ENCODE data around the gene ANKRD9. TPM values are rescaled to one million over a fixed set of nuclear protein-coding genes. Genes with fewer than 3 reads are reported as not detected.

ANKRD9 gene
- total RNA-seq, 1 donor from 2014 or later: 31.4 TPM

- H3K4me3 Mint-ChIP-seq: no peak overlapping the region
- no peaks in the 10 kb centered on the region for H3K4me1 Mint-ChIP-seq (ENCODE audit: unreplicated experiment)
- no peak for DNase-seq (ENCODE audit: extremely low spot score, unreplicated experiment)
- H3K27ac Mint-ChIP-seq: no peak overlapping the region
- no peaks in the 10 kb centered on the region for H3K9me3 Mint-ChIP-seq
- TF ChIP-seq, protein P1, sequence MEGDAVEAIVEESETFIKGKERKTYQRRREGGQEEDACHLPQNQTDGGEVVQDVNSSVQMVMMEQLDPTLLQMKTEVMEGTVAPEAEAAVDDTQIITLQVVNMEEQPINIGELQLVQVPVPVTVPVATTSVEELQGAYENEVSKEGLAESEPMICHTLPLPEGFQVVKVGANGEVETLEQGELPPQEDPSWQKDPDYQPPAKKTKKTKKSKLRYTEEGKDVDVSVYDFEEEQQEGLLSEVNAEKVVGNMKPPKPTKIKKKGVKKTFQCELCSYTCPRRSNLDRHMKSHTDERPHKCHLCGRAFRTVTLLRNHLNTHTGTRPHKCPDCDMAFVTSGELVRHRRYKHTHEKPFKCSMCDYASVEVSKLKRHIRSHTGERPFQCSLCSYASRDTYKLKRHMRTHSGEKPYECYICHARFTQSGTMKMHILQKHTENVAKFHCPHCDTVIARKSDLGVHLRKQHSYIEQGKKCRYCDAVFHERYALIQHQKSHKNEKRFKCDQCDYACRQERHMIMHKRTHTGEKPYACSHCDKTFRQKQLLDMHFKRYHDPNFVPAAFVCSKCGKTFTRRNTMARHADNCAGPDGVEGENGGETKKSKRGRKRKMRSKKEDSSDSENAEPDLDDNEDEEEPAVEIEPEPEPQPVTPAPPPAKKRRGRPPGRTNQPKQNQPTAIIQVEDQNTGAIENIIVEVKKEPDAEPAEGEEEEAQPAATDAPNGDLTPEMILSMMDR (conservative IDR thresholded peaks at IDR 0.05): no peak
- H3K36me3 Mint-ChIP-seq: no peaks in the 10 kb centered on the region
- no peaks in the 10 kb centered on the region for H3K27me3 Mint-ChIP-seq
Measured at GRCh38 chr14:102498678-102499265, 10.8 kb downstream of the ANKRD9 start.

DNA sequence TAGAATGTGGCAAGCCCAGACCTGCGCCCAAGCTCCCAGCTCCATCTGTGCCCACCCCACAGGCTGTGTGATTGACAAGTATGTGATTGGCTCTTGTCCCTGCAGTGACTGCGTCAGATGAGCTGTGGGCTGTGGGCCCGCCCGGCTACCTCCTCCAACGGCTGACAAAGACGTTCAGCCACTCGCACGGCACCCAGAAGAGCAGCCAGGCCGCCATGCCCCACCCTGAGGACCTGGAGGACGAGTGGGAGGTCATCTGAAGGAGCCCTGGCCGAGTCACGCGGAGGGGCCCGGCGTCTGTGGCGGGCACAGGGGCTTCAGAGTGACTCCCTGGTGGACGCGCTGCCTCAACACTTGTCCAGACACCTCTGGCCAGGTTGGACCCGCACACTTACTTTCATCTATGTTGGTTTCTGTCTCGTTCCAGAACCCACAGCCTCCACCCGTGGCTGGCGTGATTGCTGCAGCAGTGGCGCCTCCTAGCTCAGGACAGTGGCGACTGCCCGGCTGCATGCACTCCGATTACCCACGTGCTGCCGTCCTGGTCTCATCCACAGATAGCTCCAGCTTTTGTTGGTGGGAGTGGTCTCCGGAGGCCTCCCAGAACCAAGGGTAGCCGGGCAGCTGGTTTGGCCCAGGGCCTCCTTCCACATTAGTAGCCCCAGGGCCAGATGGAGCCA is 11.4 kb downstream of the ANKRD9 start:
- TF ChIP-seq, protein P1 (conservative IDR thresholded peaks at IDR 0.05): peak; percentile 41
- DNase-seq (ENCODE audit: extremely low spot score, unreplicated experiment): no peak
- Mint-ChIP-seq H3K36me3 (no peaks in the 10 kb centered on the region), H3K27ac (no peak overlapping the region), H3K9me3 (no peaks in the 10 kb centered on the region), H3K27me3 (no peaks in the 10 kb centered on the region), H3K4me1 (ENCODE audit: unreplicated experiment) (no peaks in the 10 kb centered on the region), H3K4me3 (no peak overlapping the region)

- no peak overlapping the region for H3K27ac Mint-ChIP-seq
- H3K27me3 Mint-ChIP-seq: no peaks in the 10 kb centered on the region
- H3K4me1 Mint-ChIP-seq (ENCODE audit: unreplicated experiment): no peaks in the 10 kb centered on the region
- no peak overlapping the region for H3K4me3 Mint-ChIP-seq
- H3K36me3 Mint-ChIP-seq: no peaks in the 10 kb centered on the region
- DNase-seq (ENCODE audit: extremely low spot score, unreplicated experiment): no peak
- no peaks in the 10 kb centered on the region for H3K9me3 Mint-ChIP-seq
- TF ChIP-seq, protein P1 (conservative IDR thresholded peaks at IDR 0.05): no peak
Measured at GRCh38 chr14:102496958-102497744, 12.4 kb downstream of the ANKRD9 start.

GRCh38 chr14:102496331-102496691 is 13.3 kb downstream of the ANKRD9 start:
- Mint-ChIP-seq H3K9me3 (no peaks in the 10 kb centered on the region), H3K4me1 (ENCODE audit: unreplicated experiment) (no peaks in the 10 kb centered on the region), H3K27me3 (no peaks in the 10 kb centered on the region), H3K4me3 (no peak overlapping the region), H3K27ac (no peak overlapping the region), H3K36me3 (no peaks in the 10 kb centered on the region)
- TF ChIP-seq, protein P1 (conservative IDR thresholded peaks at IDR 0.05): no peak
- DNase-seq (ENCODE audit: extremely low spot score, unreplicated experiment): no peak

DNA sequence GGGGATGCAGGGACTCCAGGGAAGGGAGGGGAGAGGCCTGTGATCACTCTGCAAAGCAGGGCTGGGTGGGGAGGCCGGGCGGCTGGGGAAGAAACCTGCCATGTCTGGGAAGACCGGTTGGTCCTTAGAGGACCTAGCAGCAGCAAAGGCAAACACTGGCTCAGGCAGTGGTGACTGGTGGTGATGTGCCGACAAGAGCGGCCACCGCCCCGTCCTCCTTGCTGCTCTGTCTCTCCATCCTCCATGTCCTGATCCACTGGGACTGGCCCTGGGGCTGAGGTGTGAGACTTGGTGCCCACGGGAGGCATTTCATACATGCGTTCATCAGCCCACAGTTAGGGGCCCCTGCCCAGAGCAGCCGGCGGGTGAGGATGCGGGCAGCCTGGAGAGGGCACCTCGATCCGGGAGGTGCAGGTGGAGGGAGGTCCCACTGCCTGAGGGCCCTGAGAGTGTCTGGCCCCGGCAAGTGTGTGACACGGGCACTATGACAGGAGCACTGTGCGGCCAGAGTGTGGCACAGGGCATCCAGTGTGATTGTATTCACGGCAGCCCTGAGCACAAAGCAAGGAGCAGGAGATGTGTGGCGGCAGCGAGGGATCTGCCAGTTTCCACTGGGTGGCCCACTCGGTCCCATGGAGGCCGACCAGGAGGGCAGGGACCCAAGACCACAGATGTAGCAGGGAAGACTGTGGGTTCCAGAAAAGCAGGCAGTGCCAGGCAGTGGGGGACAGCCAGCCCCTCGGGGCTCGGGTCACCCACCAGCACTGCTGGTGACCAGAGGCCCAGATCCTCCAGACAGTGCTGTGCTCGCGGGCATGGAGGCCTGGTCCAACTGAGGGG is 13.9 kb downstream of the ANKRD9 start:
- DNase-seq (ENCODE audit: extremely low spot score, unreplicated experiment): no peak

More for the DNA sequence above, 13.9 kb downstream of the ANKRD9 start:
- Mint-ChIP-seq H3K27me3 (no peaks in the 10 kb centered on the region), H3K9me3 (no peaks in the 10 kb centered on the region), H3K4me3 (no peak overlapping the region), H3K36me3 (no peaks in the 10 kb centered on the region), H3K27ac (no peak overlapping the region), H3K4me1 (ENCODE audit: unreplicated experiment) (no peaks in the 10 kb centered on the region)
- TF ChIP-seq, protein P1 (conservative IDR thresholded peaks at IDR 0.05): no peak
